ENCODE data around the gene MAML3. TPM values are rescaled to one million over a fixed set of nuclear protein-coding genes. Genes with fewer than 3 reads are reported as not detected.

The MAML3 gene
- total and polyA plus RNA-seq, 4 experiments from 2014 or later, result 0.15 to 3.7 (median 1.7) TPM

DNA sequence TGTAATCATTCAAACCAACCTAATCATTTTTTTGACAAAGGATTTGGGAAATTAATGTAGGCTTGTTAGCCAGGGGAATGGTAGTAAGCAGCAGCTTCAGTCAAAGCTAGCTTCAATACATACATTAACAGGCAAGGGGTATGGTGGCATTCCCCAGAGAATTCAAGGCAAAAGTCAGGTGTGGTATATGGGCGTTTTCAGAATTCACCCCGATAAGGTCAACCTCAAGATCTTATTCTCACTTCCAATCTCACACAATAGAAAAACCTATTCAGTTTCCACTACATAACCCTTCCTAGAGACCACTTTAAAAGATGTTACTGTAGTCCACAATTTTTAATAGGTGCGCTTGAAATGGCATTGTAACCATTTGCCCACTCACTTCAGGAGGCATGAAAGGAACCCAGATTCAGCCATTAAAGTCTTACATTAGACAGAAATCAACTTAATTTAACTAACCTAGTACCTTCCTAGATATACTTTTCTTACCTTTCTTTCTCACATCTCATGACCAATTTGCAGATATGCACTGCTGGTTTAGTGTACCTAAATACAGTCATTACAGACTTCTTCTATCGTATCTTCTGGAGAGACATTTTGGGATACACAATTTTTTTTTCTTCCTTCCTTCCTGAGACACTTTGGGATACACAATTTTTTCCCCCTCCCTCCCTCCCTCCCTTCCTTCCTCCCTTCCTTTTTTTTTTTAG is 34.9 kb downstream of the MAML3 start:
- H3K4me3 ChIP-seq (ENCODE audit: low read length in 2 of 2), result no peak overlapping the region
- peaks cover 3% of the 10 kb centered on the region for H3K4me1 ChIP-seq (ENCODE audit: insufficient read depth, low read length)
- no peak overlapping the region for H3K27ac ChIP-seq (ENCODE audit: low read depth, low read length)
- peaks cover 0 to 4% of the 10 kb centered on the region in 2 donors for H3K27me3 Mint-ChIP-seq
- no peak for DNase-seq
- H3K27me3 ChIP-seq (ENCODE audit: insufficient read depth, low read length), result no peaks in the 10 kb centered on the region
- peaks cover 4 to 14% (median 10%) of the 10 kb centered on the region in 4 donors for H3K4me1 Mint-ChIP-seq
- no peaks in the 10 kb centered on the region for H3K36me3 Mint-ChIP-seq
- no peaks in the 10 kb centered on the region for H3K9me3 ChIP-seq (ENCODE audit: control insufficient read depth in 1 of 2, low read length in 2 of 2)
- no peak overlapping the region for H3K27ac Mint-ChIP-seq
- H3K9me3 Mint-ChIP-seq, result peaks cover 0 to 4% (median 0%) of the 10 kb centered on the region in 8 donors
- CTCF ChIA-PET (ENCODE audit: partially characterized antibody), result no interaction called here
- no peaks in the 10 kb centered on the region for H3K36me3 ChIP-seq (ENCODE audit: insufficient read depth, low read length)
- POLR2A ChIA-PET (ENCODE audit: partially characterized antibody), result no interaction called here
- H3K4me3 Mint-ChIP-seq, result no peak overlapping the region
- intact Hi-C loops (cut with micrococcal nuclease), result no loop called here

DNA sequence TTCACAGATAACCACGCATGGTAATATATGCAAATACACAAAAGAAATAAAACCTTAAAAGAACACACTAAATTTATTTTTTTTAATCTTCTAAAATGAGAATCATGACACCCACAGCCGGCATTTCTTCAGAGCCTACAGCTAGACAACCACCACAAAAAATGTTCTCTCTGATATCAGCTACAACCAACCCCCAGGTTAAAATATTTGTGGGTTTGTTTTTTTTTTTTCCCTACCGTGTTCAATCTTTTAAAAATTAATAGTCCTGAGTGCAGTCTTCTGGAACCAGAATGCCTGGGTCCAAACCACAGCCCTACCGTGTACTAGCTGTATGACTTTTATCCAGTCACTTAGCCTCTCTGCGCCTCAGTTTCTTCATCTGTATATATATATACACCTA is 36.0 kb downstream of the MAML3 start:
- Histone ChIP-seq H3K36me3 (ENCODE audit: insufficient read depth, low read length) (no peaks in the 10 kb centered on the region), H3K4me3 (ENCODE audit: low read length in 2 of 2) (no peak overlapping the region), H3K4me1 (ENCODE audit: insufficient read depth, low read length) (peaks cover 3% of the 10 kb centered on the region), H3K27me3 (ENCODE audit: insufficient read depth, low read length) (no peaks in the 10 kb centered on the region), H3K27ac (ENCODE audit: low read depth, low read length) (no peak overlapping the region), H3K9me3 (ENCODE audit: control insufficient read depth in 1 of 2, low read length in 2 of 2) (no peaks in the 10 kb centered on the region)
- peaks cover 0 to 4% (median 0%) of the 10 kb centered on the region in 8 donors for H3K9me3 Mint-ChIP-seq
- no peak for DNase-seq
- no peaks in the 10 kb centered on the region for H3K36me3 Mint-ChIP-seq
- H3K4me1 Mint-ChIP-seq, result peaks cover 4 to 11% (median 10%) of the 10 kb centered on the region in 4 donors
- peaks cover 0 to 2% of the 10 kb centered on the region in 2 donors for H3K27me3 Mint-ChIP-seq
- POLR2A ChIA-PET (ENCODE audit: partially characterized antibody), result no interaction called here
- CTCF ChIA-PET (ENCODE audit: partially characterized antibody), result no interaction called here
- H3K27ac Mint-ChIP-seq, result no peak overlapping the region
- intact Hi-C loops (cut with micrococcal nuclease), result no loop called here
- H3K4me3 Mint-ChIP-seq, result no peak overlapping the region

- Mint-ChIP-seq H3K4me3 (peak overlapping the region in 1 of 8 donors; percentile 10), H3K4me1 (peaks cover 4 to 11% (median 8%) of the 10 kb centered on the region in 4 donors), H3K27ac (no peak overlapping the region), H3K27me3 (peaks cover 0 to 4% of the 10 kb centered on the region in 2 donors), H3K9me3 (peaks cover 0 to 4% (median 0%) of the 10 kb centered on the region in 8 donors), H3K36me3 (no peaks in the 10 kb centered on the region)
- Histone ChIP-seq H3K27ac (ENCODE audit: low read depth, low read length) (no peak overlapping the region), H3K4me3 (ENCODE audit: low read length in 2 of 2) (no peak overlapping the region), H3K27me3 (ENCODE audit: insufficient read depth, low read length) (no peaks in the 10 kb centered on the region), H3K36me3 (ENCODE audit: insufficient read depth, low read length) (no peaks in the 10 kb centered on the region), H3K4me1 (ENCODE audit: insufficient read depth, low read length) (peaks cover 3% of the 10 kb centered on the region), H3K9me3 (ENCODE audit: control insufficient read depth in 1 of 2, low read length in 2 of 2) (no peaks in the 10 kb centered on the region)
- CTCF ChIA-PET (ENCODE audit: partially characterized antibody), result no interaction called here
- POLR2A ChIA-PET (ENCODE audit: partially characterized antibody), result interaction anchor here (0.6 to 1.6 kb wide), 3 partner anchors 19 to 34 kb away, joined by 3 to 5 read pairs (median 3); no protein-coding TSS in a partner anchor
- intact Hi-C loops (cut with micrococcal nuclease), result no loop called here
- peak in 1 of 5 donors; percentile 32 for DNase-seq
Measured at GRCh38 chr4:140116442-140117104, 37.4 kb downstream of the MAML3 start.

GRCh38 chr4:140115140-140115539 is 38.8 kb downstream of the MAML3 start:
- peaks cover 3% of the 10 kb centered on the region for H3K4me1 ChIP-seq (ENCODE audit: insufficient read depth, low read length)
- no peak for DNase-seq
- Mint-ChIP-seq H3K9me3 (peaks cover 0 to 4% (median 0%) of the 10 kb centered on the region in 8 donors), H3K36me3 (no peaks in the 10 kb centered on the region), H3K27me3 (peaks cover 0 to 4% of the 10 kb centered on the region in 2 donors), H3K4me3 (no peak overlapping the region), H3K4me1 (peaks cover 4 to 11% (median 8%) of the 10 kb centered on the region in 4 donors), H3K27ac (peak overlapping the region in 1 of 7 donors; percentile 27)
- no peaks in the 10 kb centered on the region for H3K36me3 ChIP-seq (ENCODE audit: insufficient read depth, low read length)
- CTCF ChIA-PET (ENCODE audit: partially characterized antibody), result no interaction called here
- POLR2A ChIA-PET (ENCODE audit: partially characterized antibody), result no interaction called here
- no peaks in the 10 kb centered on the region for H3K9me3 ChIP-seq (ENCODE audit: control insufficient read depth in 1 of 2, low read length in 2 of 2)
- H3K27ac ChIP-seq (ENCODE audit: low read depth, low read length), result no peak overlapping the region
- no peaks in the 10 kb centered on the region for H3K27me3 ChIP-seq (ENCODE audit: insufficient read depth, low read length)
- H3K4me3 ChIP-seq (ENCODE audit: low read length in 2 of 2), result no peak overlapping the region
- intact Hi-C loops (cut with micrococcal nuclease), result no loop called here

GRCh38 chr4:140113653-140114052 is 40.3 kb downstream of the MAML3 start:
- ChIA-PET POLR2A (ENCODE audit: partially characterized antibody) (no interaction called here), CTCF (ENCODE audit: partially characterized antibody) (interaction anchor here (1.5 kb wide), 1 partner anchor 247 kb away, joined by 3 read pairs; no protein-coding TSS in a partner anchor)
- Mint-ChIP-seq H3K36me3 (no peaks in the 10 kb centered on the region), H3K27ac (peak overlapping the region in 1 of 7 donors; percentile 44), H3K27me3 (peaks cover 0 to 4% of the 10 kb centered on the region in 2 donors), H3K4me3 (no peak overlapping the region), H3K9me3 (peaks cover 0 to 4% (median 0%) of the 10 kb centered on the region in 8 donors), H3K4me1 (peaks cover 4 to 11% (median 8%) of the 10 kb centered on the region in 4 donors)
- Histone ChIP-seq H3K27me3 (ENCODE audit: insufficient read depth, low read length) (no peaks in the 10 kb centered on the region), H3K4me3 (ENCODE audit: low read length in 2 of 2) (no peak overlapping the region), H3K9me3 (ENCODE audit: control insufficient read depth in 1 of 2, low read length in 2 of 2) (no peaks in the 10 kb centered on the region), H3K4me1 (ENCODE audit: insufficient read depth, low read length) (peaks cover 3% of the 10 kb centered on the region), H3K36me3 (ENCODE audit: insufficient read depth, low read length) (no peaks in the 10 kb centered on the region), H3K27ac (ENCODE audit: low read depth, low read length) (no peak overlapping the region)
- no peak for DNase-seq
- intact Hi-C loops (cut with micrococcal nuclease), result no loop called here

DNA sequence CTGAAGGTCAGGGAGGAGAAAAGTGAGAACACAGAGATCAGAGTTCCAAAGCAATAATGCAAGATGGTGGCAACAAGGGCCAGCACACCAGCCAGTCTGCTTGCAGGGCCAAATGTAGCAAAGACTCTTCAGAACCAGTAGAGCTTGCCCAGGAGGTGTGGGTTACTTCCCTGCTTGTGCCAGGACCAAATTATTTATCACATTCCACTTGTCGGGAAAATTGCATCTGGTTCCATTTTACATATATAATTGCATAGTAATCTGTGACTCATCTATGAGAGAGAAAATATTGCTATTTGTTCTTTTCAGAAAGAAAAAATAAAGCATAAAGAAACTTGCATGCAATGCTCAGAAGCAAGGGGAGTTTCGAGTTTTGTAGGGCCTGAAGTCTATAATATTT is 41.4 kb downstream of the MAML3 start:
- no peak for DNase-seq
- no peaks in the 10 kb centered on the region for H3K27me3 ChIP-seq (ENCODE audit: insufficient read depth, low read length)
- peaks cover 3% of the 10 kb centered on the region for H3K4me1 ChIP-seq (ENCODE audit: insufficient read depth, low read length)
- ChIA-PET CTCF (ENCODE audit: partially characterized antibody) (interaction anchor here (1.5 kb wide), 1 partner anchor 248 kb away, joined by 3 read pairs; no protein-coding TSS in a partner anchor), POLR2A (ENCODE audit: partially characterized antibody) (no interaction called here)
- intact Hi-C loops (cut with micrococcal nuclease), result no loop called here
- Mint-ChIP-seq H3K9me3 (peaks cover 0 to 4% (median 0%) of the 10 kb centered on the region in 8 donors), H3K27ac (no peak overlapping the region), H3K4me3 (no peak overlapping the region), H3K4me1 (peaks cover 4 to 11% (median 10%) of the 10 kb centered on the region in 4 donors), H3K36me3 (no peaks in the 10 kb centered on the region), H3K27me3 (peaks cover 4% of the 10 kb centered on the region in 2 donors)
- no peak overlapping the region for H3K27ac ChIP-seq (ENCODE audit: low read depth, low read length)
- H3K4me3 ChIP-seq (ENCODE audit: low read length in 2 of 2), result no peak overlapping the region
- no peaks in the 10 kb centered on the region for H3K36me3 ChIP-seq (ENCODE audit: insufficient read depth, low read length)
- H3K9me3 ChIP-seq (ENCODE audit: control insufficient read depth in 1 of 2, low read length in 2 of 2), result no peaks in the 10 kb centered on the region

GRCh38 chr4:140111256-140111655 is 42.7 kb downstream of the MAML3 start:
- ChIA-PET CTCF (ENCODE audit: partially characterized antibody) (no interaction called here), POLR2A (ENCODE audit: partially characterized antibody) (no interaction called here)
- Mint-ChIP-seq H3K27ac (no peak overlapping the region), H3K27me3 (peaks cover 4% of the 10 kb centered on the region in 2 donors), H3K4me1 (peaks cover 0 to 3% (median 1%) of the 10 kb centered on the region in 4 donors), H3K36me3 (no peaks in the 10 kb centered on the region), H3K4me3 (no peak overlapping the region), H3K9me3 (no peaks in the 10 kb centered on the region)
- no peak overlapping the region for H3K4me3 ChIP-seq (ENCODE audit: low read length in 2 of 2)
- no peak overlapping the region for H3K27ac ChIP-seq (ENCODE audit: low read depth, low read length)
- no peaks in the 10 kb centered on the region for H3K27me3 ChIP-seq (ENCODE audit: insufficient read depth, low read length)
- no peaks in the 10 kb centered on the region for H3K36me3 ChIP-seq (ENCODE audit: insufficient read depth, low read length)
- no peaks in the 10 kb centered on the region for H3K9me3 ChIP-seq (ENCODE audit: control insufficient read depth in 1 of 2, low read length in 2 of 2)
- intact Hi-C loops (cut with micrococcal nuclease), result no loop called here
- no peak for DNase-seq
- H3K4me1 ChIP-seq (ENCODE audit: insufficient read depth, low read length), result peaks cover under 1% of the 10 kb centered on the region
